WTC11 (cell line): ENCODE data around the gene USP2. TPM values are rescaled to one million over a fixed set of nuclear protein-coding genes. Genes with fewer than 3 reads are reported as not detected.
A peak's percentile ranks its signal among the peaks of the same experiment; 100 is the strongest.

ENCODE experiments used
- ATAC-seq: fragments of 200-7000 bp; cut with Tn5 transposase; 2 replicates; pipeline ENCODE4 v1.10.0; 2021; ENCODE audit warnings: mild to moderate bottlenecking, moderate library complexity
- CTCF ChIA-PET: fragments of 300-600 bp; sonication (Branson Sonifier 250); formaldehyde crosslinking; loops from one replicate; lab custom pipeline; 2021; ENCODE audit warnings: antibody characterized with exemption; lab: Charles Lee
- POLR2A ChIA-PET: fragments of 350-600 bp; sonication (Branson Sonifier 250); formaldehyde crosslinking; loops from one replicate; lab custom pipeline; 2021; ENCODE audit warnings: antibody characterized with exemption; lab: Charles Lee
- DNase-seq: peaks from one replicate; pipeline ENCODE4 v3.0.0; 2021; ENCODE audit warnings: low spot score
- H3K27ac Mint-ChIP-seq: 2 replicates; pipeline ENCODE4 v1.8.0; 2021; ENCODE audit warnings: mixed read lengths
- H3K27me3 Mint-ChIP-seq: 2 replicates; pipeline ENCODE4 v1.8.0; 2021; ENCODE audit warnings: low read depth, mild to moderate bottlenecking, moderate library complexity, mixed read lengths
- H3K36me3 Mint-ChIP-seq: 2 replicates; pipeline ENCODE4 v1.8.0; 2021; ENCODE audit warnings: mixed read lengths
- H3K4me1 Mint-ChIP-seq: 2 replicates; pipeline ENCODE4 v1.8.0; 2022; ENCODE audit warnings: mixed read lengths
- H3K4me3 Mint-ChIP-seq: 2 replicates; pipeline ENCODE4 v1.8.0; 2021; ENCODE audit warnings: mild to moderate bottlenecking, moderate library complexity, mixed read lengths
- H3K9me3 Mint-ChIP-seq: 2 replicates; pipeline ENCODE4 v1.8.0; 2021; ENCODE audit warnings: mixed read lengths
- EMX1 ChIP-seq: fragments of 250-450 bp; sonication (Bioruptor Pico); IDR thresholded peaks from 2 replicates; pipeline ENCODE4 v1.8.0; 2021; ENCODE audit warnings: mild to moderate bottlenecking
- GABPB1 ChIP-seq: sonication (generic); formaldehyde crosslinking; IDR thresholded peaks from 2 replicates; pipeline ENCODE4 v1.8.1; 2023; ENCODE audit warnings: mild to moderate bottlenecking, missing genetic modification reagents
- IRF2 ChIP-seq: sonication (generic); formaldehyde crosslinking; IDR thresholded peaks from 2 replicates; pipeline ENCODE4 v1.8.0; 2022; ENCODE audit warnings: low read depth, missing genetic modification reagents, borderline replicate concordance
- JUN ChIP-seq: sonication (generic); formaldehyde crosslinking; IDR thresholded peaks from 2 replicates; pipeline ENCODE4 v1.8.0; 2023; ENCODE audit warnings: mild to moderate bottlenecking, missing genetic modification reagents
- RORB ChIP-seq: fragments of 250-450 bp; sonication (Bioruptor Pico); IDR thresholded peaks from 2 replicates; pipeline ENCODE4 v1.9.0; 2021; ENCODE audit warnings: mild to moderate bottlenecking
- ZBTB21 ChIP-seq: sonication (generic); formaldehyde crosslinking; IDR thresholded peaks from 2 replicates; pipeline ENCODE4 v1.8.1; 2023; ENCODE audit warnings: mild to moderate bottlenecking, missing genetic modification reagents, borderline replicate concordance
- ZNF263 ChIP-seq: sonication (generic); formaldehyde crosslinking; IDR thresholded peaks from 2 replicates; pipeline ENCODE4 v1.8.1; 2022; ENCODE audit warnings: low read depth, mild to moderate bottlenecking, moderate library complexity, missing genetic modification reagents
- ZNF317 ChIP-seq: sonication (generic); formaldehyde crosslinking; IDR thresholded peaks from 2 replicates; pipeline ENCODE4 v1.8.1; 2023; ENCODE audit warnings: low read depth, mild to moderate bottlenecking, moderate library complexity, missing genetic modification reagents, borderline replicate concordance
- ZNF416 ChIP-seq: fragments of 250-450 bp; sonication (Bioruptor Pico); IDR thresholded peaks from 2 replicates; pipeline ENCODE4 v1.9.0; 2021; ENCODE audit warnings: mild to moderate bottlenecking, inconsistent platforms
- total RNA-seq: library from RNA; stranded (reverse); gene quantifications from 3 replicates; pipeline ENCODE4 v1.2.3, GENCODE V29; 2021
- TF ChIP-seq, protein P1 (sequence below): sonication (generic); formaldehyde crosslinking; IDR thresholded peaks from 2 replicates; pipeline ENCODE4 v1.8.0; 2022; ENCODE audit warnings: missing genetic modification reagents
- TF ChIP-seq, protein P2 (sequence below): sonication (generic); formaldehyde crosslinking; IDR thresholded peaks from 2 replicates; pipeline ENCODE4 v1.8.1; 2023; ENCODE audit warnings: mild to moderate bottlenecking, missing genetic modification reagents, borderline replicate concordance
- TF ChIP-seq, protein P3 (sequence below): sonication (generic); formaldehyde crosslinking; IDR thresholded peaks from 2 replicates; pipeline ENCODE4 v1.8.0; 2022; ENCODE audit warnings: mild to moderate bottlenecking, missing genetic modification reagents

USP2 gene
- total RNA-seq, 1 experiment from 2014 or later, result 8.0 TPM

DNA sequence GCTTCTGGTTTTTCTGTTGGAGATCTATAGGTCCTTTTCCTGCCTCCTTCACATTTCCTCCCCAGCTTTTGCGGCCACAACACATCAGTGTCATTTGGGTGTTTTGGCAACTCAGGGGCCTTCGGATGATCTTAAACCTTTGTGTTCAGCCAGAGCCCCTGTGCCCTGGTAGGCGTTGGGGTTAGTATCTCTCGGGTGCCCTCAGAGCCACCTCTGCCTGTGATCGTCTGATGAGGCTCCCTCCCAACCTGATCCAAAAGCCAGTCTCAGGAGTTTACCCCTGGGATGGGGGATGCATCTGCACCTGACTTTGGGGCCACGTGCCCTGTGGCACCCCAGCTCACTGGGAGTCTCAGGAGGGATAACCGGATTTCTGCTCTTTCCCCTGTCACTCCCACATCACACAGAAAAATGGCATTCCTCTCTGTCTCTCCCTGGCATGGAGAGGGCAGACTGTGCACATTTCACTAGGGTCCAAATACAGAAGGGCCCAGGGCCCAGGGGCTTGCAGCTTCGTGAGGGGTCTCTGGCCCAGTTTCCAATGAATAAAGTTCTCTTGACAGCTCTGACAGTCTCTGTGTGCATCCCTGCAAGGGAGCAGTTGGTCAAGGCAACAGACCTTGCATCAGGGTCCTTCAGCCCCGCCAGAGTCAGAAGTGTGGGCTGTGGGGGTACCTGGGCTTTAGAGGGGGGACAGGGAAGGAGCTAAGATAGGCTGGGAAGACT is 44.6 kb downstream of the USP2 start:
- ChIA-PET CTCF (interaction anchor here (1.1 to 10.4 kb wide), 13 partner anchors 8 to 197 kb away, joined by 3 to 387 read pairs (median 19); partner anchors contain the start of genes CBL, MCAM, NLRX1 and USP2), POLR2A (interaction anchor here (2.2 to 3.9 kb wide), 3 partner anchors 13 to 25 kb away, joined by 9 to 35 read pairs (median 10); partner anchors contain the start of gene MCAM)
- Mint-ChIP-seq H3K9me3 (no peaks in the 10 kb centered on the region), H3K27ac (peak overlapping the region; percentile 96), H3K4me3 (peak overlapping the region; percentile 100), H3K27me3 (peaks cover 26% of the 10 kb centered on the region), H3K36me3 (peaks cover 7% of the 10 kb centered on the region), H3K4me1 (peaks cover 56% of the 10 kb centered on the region)
- TF ChIP-seq JUN (CRISPR knock-in tag) (0 out of 2 replicates have a peak, but pooled peaks have one; percentile 18), ZBTB21 (no peak)
- ATAC-seq (no peak), DNase-seq (no peak)

DNA sequence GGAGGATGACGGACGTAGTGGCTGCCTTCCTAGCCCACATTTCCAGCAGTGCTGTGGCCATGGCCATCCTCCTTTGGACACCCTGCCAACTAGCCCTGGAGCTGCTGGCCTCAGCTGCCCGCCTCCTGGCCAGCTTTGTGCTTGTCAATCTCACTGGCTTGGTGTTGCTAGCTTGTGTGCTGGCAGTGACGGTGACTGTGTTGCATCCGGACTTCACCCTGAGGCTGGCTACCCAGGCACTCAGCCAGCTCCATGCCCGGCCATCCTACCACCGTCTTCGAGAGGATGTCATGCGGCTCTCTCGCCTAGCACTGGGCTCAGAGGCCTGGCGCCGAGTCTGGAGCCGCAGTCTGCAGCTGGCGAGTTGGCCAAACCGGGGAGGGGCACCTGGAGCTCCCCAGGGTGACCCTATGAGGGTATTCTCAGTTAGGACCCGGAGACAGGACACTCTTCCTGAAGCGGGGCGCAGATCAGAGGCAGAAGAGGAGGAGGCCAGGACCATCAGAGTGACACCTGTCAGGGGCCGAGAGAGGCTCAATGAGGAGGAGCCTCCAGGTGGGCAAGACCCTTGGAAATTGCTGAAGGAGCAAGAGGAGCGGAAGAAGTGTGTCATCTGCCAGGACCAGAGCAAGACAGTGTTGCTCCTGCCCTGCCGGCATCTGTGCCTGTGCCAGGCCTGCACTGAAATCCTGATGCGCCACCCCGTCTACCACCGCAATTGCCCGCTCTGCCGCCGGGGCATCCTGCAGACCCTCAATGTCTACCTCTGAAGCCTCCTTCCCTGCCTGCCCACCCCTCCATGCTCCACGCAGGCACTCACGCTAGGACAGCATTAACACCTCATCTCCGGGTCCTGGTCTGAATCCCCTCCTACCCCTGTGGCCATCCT is 45.6 kb downstream of the USP2 start:
- ATAC-seq, result no peak

DNA sequence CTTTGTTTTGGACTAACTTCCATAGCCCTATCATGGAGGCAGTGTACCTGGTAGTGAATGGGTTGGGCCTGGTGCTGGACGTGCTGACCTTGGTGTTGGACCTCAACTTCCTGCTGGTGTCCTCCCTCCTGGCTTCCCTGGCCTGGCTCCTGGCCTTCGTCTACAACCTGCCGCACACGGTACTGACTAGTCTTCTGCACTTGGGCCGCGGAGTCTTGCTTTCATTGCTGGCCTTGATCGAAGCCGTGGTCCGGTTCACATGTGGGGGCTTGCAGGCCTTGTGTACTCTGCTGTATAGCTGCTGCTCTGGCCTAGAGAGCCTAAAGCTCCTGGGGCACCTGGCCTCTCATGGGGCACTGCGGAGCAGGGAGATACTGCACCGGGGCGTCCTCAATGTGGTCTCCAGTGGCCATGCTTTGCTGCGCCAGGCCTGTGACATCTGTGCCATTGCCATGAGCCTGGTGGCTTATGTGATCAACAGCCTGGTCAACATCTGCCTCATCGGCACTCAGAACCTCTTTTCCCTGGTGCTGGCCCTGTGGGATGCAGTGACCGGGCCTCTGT is 46.3 kb downstream of the USP2 start:
- Mint-ChIP-seq H3K27me3 (peaks cover 13% of the 10 kb centered on the region), H3K4me3 (peak overlapping the region; percentile 100), H3K9me3 (no peaks in the 10 kb centered on the region), H3K36me3 (peaks cover 7% of the 10 kb centered on the region), H3K27ac (peak overlapping the region; percentile 100), H3K4me1 (peaks cover 45% of the 10 kb centered on the region)
- TF ChIP-seq RORB (CRISPR knock-in tag) (no peak), ZNF416 (CRISPR knock-in tag) (no peak), ZNF263 (CRISPR knock-in tag) (no peak), EMX1 (CRISPR knock-in tag) (no peak)
- TF ChIP-seq, protein P1, sequence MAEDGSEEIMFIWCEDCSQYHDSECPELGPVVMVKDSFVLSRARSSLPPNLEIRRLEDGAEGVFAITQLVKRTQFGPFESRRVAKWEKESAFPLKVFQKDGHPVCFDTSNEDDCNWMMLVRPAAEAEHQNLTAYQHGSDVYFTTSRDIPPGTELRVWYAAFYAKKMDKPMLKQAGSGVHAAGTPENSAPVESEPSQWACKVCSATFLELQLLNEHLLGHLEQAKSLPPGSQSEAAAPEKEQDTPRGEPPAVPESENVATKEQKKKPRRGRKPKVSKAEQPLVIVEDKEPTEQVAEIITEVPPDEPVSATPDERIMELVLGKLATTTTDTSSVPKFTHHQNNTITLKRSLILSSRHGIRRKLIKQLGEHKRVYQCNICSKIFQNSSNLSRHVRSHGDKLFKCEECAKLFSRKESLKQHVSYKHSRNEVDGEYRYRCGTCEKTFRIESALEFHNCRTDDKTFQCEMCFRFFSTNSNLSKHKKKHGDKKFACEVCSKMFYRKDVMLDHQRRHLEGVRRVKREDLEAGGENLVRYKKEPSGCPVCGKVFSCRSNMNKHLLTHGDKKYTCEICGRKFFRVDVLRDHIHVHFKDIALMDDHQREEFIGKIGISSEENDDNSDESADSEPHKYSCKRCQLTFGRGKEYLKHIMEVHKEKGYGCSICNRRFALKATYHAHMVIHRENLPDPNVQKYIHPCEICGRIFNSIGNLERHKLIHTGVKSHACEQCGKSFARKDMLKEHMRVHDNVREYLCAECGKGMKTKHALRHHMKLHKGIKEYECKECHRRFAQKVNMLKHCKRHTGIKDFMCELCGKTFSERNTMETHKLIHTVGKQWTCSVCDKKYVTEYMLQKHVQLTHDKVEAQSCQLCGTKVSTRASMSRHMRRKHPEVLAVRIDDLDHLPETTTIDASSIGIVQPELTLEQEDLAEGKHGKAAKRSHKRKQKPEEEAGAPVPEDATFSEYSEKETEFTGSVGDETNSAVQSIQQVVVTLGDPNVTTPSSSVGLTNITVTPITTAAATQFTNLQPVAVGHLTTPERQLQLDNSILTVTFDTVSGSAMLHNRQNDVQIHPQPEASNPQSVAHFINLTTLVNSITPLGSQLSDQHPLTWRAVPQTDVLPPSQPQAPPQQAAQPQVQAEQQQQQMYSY (CRISPR knock-in tag), result no peak
- TF ChIP-seq, protein P2, sequence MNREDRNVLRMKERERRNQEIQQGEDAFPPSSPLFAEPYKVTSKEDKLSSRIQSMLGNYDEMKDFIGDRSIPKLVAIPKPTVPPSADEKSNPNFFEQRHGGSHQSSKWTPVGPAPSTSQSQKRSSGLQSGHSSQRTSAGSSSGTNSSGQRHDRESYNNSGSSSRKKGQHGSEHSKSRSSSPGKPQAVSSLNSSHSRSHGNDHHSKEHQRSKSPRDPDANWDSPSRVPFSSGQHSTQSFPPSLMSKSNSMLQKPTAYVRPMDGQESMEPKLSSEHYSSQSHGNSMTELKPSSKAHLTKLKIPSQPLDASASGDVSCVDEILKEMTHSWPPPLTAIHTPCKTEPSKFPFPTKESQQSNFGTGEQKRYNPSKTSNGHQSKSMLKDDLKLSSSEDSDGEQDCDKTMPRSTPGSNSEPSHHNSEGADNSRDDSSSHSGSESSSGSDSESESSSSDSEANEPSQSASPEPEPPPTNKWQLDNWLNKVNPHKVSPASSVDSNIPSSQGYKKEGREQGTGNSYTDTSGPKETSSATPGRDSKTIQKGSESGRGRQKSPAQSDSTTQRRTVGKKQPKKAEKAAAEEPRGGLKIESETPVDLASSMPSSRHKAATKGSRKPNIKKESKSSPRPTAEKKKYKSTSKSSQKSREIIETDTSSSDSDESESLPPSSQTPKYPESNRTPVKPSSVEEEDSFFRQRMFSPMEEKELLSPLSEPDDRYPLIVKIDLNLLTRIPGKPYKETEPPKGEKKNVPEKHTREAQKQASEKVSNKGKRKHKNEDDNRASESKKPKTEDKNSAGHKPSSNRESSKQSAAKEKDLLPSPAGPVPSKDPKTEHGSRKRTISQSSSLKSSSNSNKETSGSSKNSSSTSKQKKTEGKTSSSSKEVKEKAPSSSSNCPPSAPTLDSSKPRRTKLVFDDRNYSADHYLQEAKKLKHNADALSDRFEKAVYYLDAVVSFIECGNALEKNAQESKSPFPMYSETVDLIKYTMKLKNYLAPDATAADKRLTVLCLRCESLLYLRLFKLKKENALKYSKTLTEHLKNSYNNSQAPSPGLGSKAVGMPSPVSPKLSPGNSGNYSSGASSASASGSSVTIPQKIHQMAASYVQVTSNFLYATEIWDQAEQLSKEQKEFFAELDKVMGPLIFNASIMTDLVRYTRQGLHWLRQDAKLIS (CRISPR knock-in tag), result no peak
- ChIA-PET POLR2A (no interaction called here), CTCF (interaction anchor here (0.8 to 2.5 kb wide), 2 partner anchors 13 to 21 kb away, joined by 3 to 48 read pairs; no protein-coding TSS in a partner anchor)
- ATAC-seq (no peak), DNase-seq (no peak)

More for the DNA sequence above, 45.6 kb downstream of the USP2 start:
- POLR2A ChIA-PET, result no interaction called here
- H3K4me3 Mint-ChIP-seq, result peak overlapping the region; percentile 100
- no peak for DNase-seq
- peaks cover 17% of the 10 kb centered on the region for H3K27me3 Mint-ChIP-seq
- CTCF ChIA-PET, result interaction anchor here (0.8 to 2.5 kb wide), 2 partner anchors 13 to 20 kb away, joined by 3 to 48 read pairs; no protein-coding TSS in a partner anchor
- peaks cover 7% of the 10 kb centered on the region for H3K36me3 Mint-ChIP-seq
- H3K4me1 Mint-ChIP-seq, result peaks cover 48% of the 10 kb centered on the region
- peak overlapping the region; percentile 100 for H3K27ac Mint-ChIP-seq
- no peaks in the 10 kb centered on the region for H3K9me3 Mint-ChIP-seq
- TF ChIP-seq, protein P3, sequence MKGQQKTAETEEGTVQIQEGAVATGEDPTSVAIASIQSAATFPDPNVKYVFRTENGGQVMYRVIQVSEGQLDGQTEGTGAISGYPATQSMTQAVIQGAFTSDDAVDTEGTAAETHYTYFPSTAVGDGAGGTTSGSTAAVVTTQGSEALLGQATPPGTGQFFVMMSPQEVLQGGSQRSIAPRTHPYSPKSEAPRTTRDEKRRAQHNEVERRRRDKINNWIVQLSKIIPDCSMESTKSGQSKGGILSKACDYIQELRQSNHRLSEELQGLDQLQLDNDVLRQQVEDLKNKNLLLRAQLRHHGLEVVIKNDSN, result no peak
- TF ChIP-seq ZNF317 (CRISPR knock-in tag) (peak; percentile 89), GABPB1 (CRISPR knock-in tag) (no peak), IRF2 (CRISPR knock-in tag) (0 out of 2 replicates have a peak, but pooled peaks have one; percentile 59)
- TF ChIP-seq, all 79 proteins: peak for 2
